DND-41 (cell line): ENCODE results near the gene WHRN.

Source experiments
- ATAC-seq: fragments of 200-7000 bp; cut with Tn5 transposase; 3 replicates; pipeline ENCODE4 v1.9.1; 2021; ENCODE audit warnings: low read depth; ENCODE audit not compliant: insufficient read depth
- DNase-seq: peaks from one replicate; pipeline ENCODE4 v3.0.0-alpha.2; 2020
- H2AFZ ChIP-seq: 2 replicates; pipeline ENCODE4 v1.6.0; 2012; ENCODE audit warnings: low read depth, low read length
- H3K27ac ChIP-seq: 2 replicates; pipeline ENCODE4 v1.5.1; 2012; ENCODE audit warnings: low read length, inconsistent platforms
- H3K27me3 ChIP-seq: fragments of 200-600 bp; sonication (generic); 2 replicates; pipeline ENCODE4 v1.6.0; 2012; ENCODE audit warnings: low read length, mild to moderate bottlenecking, inconsistent platforms; ENCODE audit not compliant: insufficient read depth, poor library complexity
- H3K36me3 ChIP-seq: 2 replicates; pipeline ENCODE4 v1.5.1; 2012; ENCODE audit warnings: low read length, inconsistent platforms; ENCODE audit not compliant: insufficient read depth
- H3K4me1 ChIP-seq: 2 replicates; pipeline ENCODE4 v1.5.1; 2012; ENCODE audit warnings: mild to moderate bottlenecking, low read length; ENCODE audit not compliant: insufficient read depth
- H3K4me2 ChIP-seq: 2 replicates; pipeline ENCODE4 v1.6.0; 2012; ENCODE audit warnings: mild to moderate bottlenecking, moderate library complexity, low read length, inconsistent platforms; ENCODE audit not compliant: insufficient read depth
- H3K4me3 ChIP-seq, 2 experiments: fragments of 200-600 bp in 1 of 2; shearing (Covaris generic) in 1 of 2; 2 replicates each; pipeline ENCODE4 v1.5.1; 2012 to 2016; ENCODE audit warnings: inconsistent platforms in 2 of 2, low read length in 2 of 2, mild to moderate bottlenecking in 2 of 2, low read depth in 1 of 2, moderate library complexity in 1 of 2
- H3K79me2 ChIP-seq: 2 replicates; pipeline ENCODE4 v1.6.0; 2012; ENCODE audit warnings: low read length, inconsistent platforms; ENCODE audit not compliant: insufficient read depth
- H3K9ac ChIP-seq: 2 replicates; pipeline ENCODE4 v1.6.0; 2012; ENCODE audit warnings: low read depth, mild to moderate bottlenecking, inconsistent platforms, low read length, moderate library complexity
- H3K9me3 ChIP-seq: 2 replicates; pipeline ENCODE4 v1.5.1; 2012; ENCODE audit warnings: low read length, moderate library complexity, mild to moderate bottlenecking, inconsistent platforms; ENCODE audit not compliant: insufficient read depth, severe bottlenecking
- H4K20me1 ChIP-seq: 2 replicates; pipeline ENCODE4 v1.6.0; 2012; ENCODE audit warnings: low read length; ENCODE audit not compliant: insufficient read depth
- CTCF ChIP-seq: IDR thresholded peaks from 2 replicates; pipeline ENCODE4 v1.5.1; 2012; ENCODE audit warnings: borderline replicate concordance, low read length, moderate library complexity, mild to moderate bottlenecking; ENCODE audit not compliant: poor library complexity, severe bottlenecking; ENCODE audit errors: extremely low read depth
- EZH2 ChIP-seq: IDR thresholded peaks from 3 replicates; pipeline ENCODE4 v1.6.1; 2012; ENCODE audit warnings: borderline replicate concordance, low read depth, mild to moderate bottlenecking, moderate library complexity, low read length, inconsistent platforms; ENCODE audit not compliant: severe bottlenecking

The WHRN gene

GRCh38 chr9:114545055-114545454 lies 39.8 kb upstream of the WHRN start:
- no peak for TF ChIP-seq CTCF
- no peak for TF ChIP-seq EZH2
- no peak overlapping the region for H3K27ac ChIP-seq
- no peak overlapping the region for H3K9ac ChIP-seq
- no peaks in the 10 kb centered on the region for H3K79me2 ChIP-seq
- ATAC-seq: no peak
- DNase-seq: no peak
- no peak overlapping the region for H3K4me2 ChIP-seq
- H3K4me3 ChIP-seq: no peak overlapping the region
- H4K20me1 ChIP-seq: no peaks in the 10 kb centered on the region
- peaks cover 14% of the 10 kb centered on the region for H3K27me3 ChIP-seq
- no peaks in the 10 kb centered on the region for H3K4me1 ChIP-seq
- H3K9me3 ChIP-seq: no peaks in the 10 kb centered on the region
- no peak overlapping the region for H2AFZ ChIP-seq
- no peaks in the 10 kb centered on the region for H3K36me3 ChIP-seq

GRCh38 chr9:114539701-114540380 lies 34.6 kb upstream of the WHRN start:
- Histone ChIP-seq H3K27me3 (peaks cover 12% of the 10 kb centered on the region), H3K9ac (no peak overlapping the region), H3K27ac (no peak overlapping the region), H3K4me2 (no peak overlapping the region), H3K79me2 (no peaks in the 10 kb centered on the region), H3K4me3 (no peak overlapping the region), H2AFZ (no peak overlapping the region), H3K4me1 (no peaks in the 10 kb centered on the region), H4K20me1 (no peaks in the 10 kb centered on the region), H3K36me3 (no peaks in the 10 kb centered on the region), H3K9me3 (no peaks in the 10 kb centered on the region)
- TF ChIP-seq CTCF (no peak), EZH2 (no peak)
- ATAC-seq (no peak), DNase-seq (no peak)

- H2AFZ ChIP-seq: no peak overlapping the region
- DNase-seq (no peak), ATAC-seq (no peak)
- H3K36me3 ChIP-seq: no peaks in the 10 kb centered on the region
- TF ChIP-seq CTCF (peak; percentile 21), EZH2 (no peak)
- H3K27me3 ChIP-seq: peaks cover 4% of the 10 kb centered on the region
- H3K9ac ChIP-seq: no peak overlapping the region
- H3K4me3 ChIP-seq: no peak overlapping the region
- no peaks in the 10 kb centered on the region for H3K4me1 ChIP-seq
- H3K4me2 ChIP-seq: no peak overlapping the region
- no peak overlapping the region for H3K27ac ChIP-seq
- no peaks in the 10 kb centered on the region for H3K9me3 ChIP-seq
- H3K79me2 ChIP-seq: no peaks in the 10 kb centered on the region
- H4K20me1 ChIP-seq: no peaks in the 10 kb centered on the region
Measured at GRCh38 chr9:114538241-114538640, 33.0 kb upstream of the WHRN start.
